ENCODE results near the gene DSTYK.

DSTYK gene

DNA sequence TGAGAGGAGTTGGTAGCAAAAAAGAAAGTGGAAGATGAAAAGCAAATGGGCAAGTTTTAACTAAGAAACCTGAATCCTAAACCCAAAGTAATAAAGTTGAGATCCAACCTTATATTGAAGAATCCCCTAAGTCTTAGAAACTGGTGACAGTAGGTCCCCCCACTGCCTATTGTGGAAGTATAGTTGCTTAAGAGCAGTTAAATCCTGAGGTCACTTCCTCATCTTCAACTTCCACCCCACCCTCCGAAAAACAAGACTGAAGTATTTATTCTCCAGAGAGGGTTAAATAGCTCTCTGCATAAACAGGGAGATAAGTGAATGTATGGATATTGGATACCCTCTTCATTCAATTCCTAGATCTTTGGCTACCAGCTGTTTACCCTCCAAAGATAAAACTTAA, 3.3 kb upstream of the DSTYK start:
- ChIA-PET POLR2A (no interaction called here), CTCF (interaction anchor here (1.0 to 2.5 kb wide), 4 partner anchors 9 to 153 kb away, joined by 3 to 9 read pairs (median 3); partner anchors contain the start of gene TMCC2)
- no peak for DNase-seq (ENCODE audit: extremely low spot score)
- TF ChIP-seq, protein P1, sequence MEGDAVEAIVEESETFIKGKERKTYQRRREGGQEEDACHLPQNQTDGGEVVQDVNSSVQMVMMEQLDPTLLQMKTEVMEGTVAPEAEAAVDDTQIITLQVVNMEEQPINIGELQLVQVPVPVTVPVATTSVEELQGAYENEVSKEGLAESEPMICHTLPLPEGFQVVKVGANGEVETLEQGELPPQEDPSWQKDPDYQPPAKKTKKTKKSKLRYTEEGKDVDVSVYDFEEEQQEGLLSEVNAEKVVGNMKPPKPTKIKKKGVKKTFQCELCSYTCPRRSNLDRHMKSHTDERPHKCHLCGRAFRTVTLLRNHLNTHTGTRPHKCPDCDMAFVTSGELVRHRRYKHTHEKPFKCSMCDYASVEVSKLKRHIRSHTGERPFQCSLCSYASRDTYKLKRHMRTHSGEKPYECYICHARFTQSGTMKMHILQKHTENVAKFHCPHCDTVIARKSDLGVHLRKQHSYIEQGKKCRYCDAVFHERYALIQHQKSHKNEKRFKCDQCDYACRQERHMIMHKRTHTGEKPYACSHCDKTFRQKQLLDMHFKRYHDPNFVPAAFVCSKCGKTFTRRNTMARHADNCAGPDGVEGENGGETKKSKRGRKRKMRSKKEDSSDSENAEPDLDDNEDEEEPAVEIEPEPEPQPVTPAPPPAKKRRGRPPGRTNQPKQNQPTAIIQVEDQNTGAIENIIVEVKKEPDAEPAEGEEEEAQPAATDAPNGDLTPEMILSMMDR (IDR thresholded peaks at IDR 0.05; ENCODE audit: control extremely low read depth, extremely low read depth, low read depth, missing control alignments): no peak

DNA sequence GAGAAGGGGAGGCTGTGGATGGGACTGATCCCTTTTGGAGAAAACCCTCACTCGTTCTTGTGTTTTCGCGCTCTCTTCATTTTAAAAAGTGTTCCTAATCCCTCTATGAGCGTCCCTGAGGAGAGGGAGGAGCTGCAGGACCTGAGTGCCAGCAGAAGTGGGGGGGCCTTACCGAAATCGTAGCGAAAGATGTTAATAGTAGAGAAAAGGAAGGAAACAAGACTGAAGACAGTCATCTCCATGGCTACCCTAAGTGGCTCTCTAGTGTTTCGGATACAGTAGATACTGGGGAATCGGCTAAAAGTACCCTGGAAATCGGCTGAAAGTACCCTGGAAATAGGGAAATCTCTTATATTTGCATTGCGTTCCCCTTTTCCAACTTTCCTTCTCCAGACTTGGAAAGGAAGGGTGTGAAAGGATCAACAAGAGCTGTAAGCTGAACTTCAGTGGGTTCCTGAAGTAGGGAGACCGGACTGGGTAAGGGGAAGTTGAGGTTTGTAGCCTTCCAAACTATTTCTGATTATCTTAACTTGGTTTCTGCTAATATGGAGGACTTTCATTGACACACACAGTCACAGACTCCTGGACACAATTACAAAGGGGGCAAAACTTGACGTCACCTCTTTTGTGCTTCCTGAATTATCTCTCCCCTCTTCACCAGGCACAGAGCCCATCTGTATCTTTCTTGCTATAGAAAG, 486 bp upstream of the DSTYK start:
- no peak for DNase-seq (ENCODE audit: extremely low spot score)
- ChIA-PET POLR2A (no interaction called here), CTCF (no interaction called here)
- TF ChIP-seq, protein P1 (IDR thresholded peaks at IDR 0.05; ENCODE audit: control extremely low read depth, extremely low read depth, low read depth, missing control alignments): no peak

DNA sequence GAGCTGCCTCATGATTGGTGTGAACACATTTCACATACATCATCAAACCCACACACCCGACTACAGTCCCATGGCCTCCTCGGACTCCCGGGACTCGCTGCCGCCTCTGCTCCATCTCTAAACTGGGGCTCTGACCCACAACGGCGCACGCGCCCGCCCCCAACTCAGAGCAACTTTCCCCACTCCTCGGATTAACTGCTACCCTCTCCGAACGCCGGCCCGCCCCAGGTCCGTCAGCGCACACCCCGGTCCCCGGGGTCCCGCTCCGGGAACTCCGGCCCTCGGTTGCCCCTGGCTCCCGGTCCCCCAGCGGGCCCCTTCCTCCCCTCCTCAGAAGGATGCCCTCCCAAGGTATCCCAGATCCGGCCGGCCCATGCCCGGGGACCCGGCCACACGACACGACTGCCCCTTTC, 740 bp downstream of the DSTYK start:
- DNase-seq (ENCODE audit: extremely low spot score): no peak
- TF ChIP-seq, protein P1 (IDR thresholded peaks at IDR 0.05; ENCODE audit: control extremely low read depth, extremely low read depth, low read depth, missing control alignments): no peak
- ChIA-PET POLR2A (no interaction called here), CTCF (interaction anchor here (1.0 kb wide), 1 partner anchor 11 kb away, joined by 3 read pairs; no protein-coding TSS in a partner anchor)

DNA sequence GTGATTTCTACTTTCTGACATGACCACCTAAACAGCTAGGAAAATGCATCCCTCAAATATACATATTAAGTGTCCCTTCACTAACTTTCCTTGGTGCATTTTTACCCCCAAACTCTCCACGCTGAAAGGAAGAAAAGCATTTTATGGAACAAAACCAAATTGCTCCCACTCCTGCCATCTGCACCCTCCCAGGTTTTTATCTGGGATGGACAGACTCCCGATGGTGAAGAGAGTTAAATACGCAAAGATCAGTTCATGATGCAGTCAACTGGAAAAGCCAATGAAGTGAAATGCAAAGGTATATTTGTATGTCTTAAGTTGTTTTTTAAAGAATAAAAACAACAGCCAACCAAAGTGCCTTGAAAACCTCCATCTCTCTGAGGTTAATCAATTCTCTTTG, 2.7 kb downstream of the DSTYK start:
- ChIA-PET POLR2A (no interaction called here), CTCF (no interaction called here)
- TF ChIP-seq, protein P1 (IDR thresholded peaks at IDR 0.05; ENCODE audit: control extremely low read depth, extremely low read depth, low read depth, missing control alignments): no peak
- DNase-seq (ENCODE audit: extremely low spot score): no peak

DNA sequence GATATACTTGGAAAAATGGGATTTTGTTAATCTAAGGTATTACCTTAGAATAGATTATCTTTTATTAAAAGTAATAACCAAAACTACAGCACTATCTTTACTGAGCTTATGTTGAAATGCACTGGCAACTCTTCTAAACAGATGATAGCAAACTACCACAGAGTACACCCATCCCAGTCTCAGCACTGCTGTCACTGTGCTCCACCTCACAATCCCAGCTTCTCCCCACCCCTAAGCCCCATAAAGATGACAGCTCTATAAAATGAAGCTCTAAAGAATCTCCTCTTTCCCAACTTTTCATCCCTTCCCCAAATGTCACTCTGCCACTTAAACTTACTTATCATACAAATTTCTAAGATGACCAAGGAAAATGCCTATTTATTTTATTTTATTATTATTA, 6.4 kb downstream of the DSTYK start:
- TF ChIP-seq, protein P1 (IDR thresholded peaks at IDR 0.05; ENCODE audit: control extremely low read depth, extremely low read depth, low read depth, missing control alignments): no peak
- CTCF ChIA-PET: interaction anchor here (0.8 to 1.9 kb wide), 4 partner anchors 10 to 83 kb away, joined by 3 to 6 read pairs (median 3); partner anchors contain the start of gene RBBP5
- DNase-seq (ENCODE audit: extremely low spot score): no peak
- POLR2A ChIA-PET: no interaction called here

DNA sequence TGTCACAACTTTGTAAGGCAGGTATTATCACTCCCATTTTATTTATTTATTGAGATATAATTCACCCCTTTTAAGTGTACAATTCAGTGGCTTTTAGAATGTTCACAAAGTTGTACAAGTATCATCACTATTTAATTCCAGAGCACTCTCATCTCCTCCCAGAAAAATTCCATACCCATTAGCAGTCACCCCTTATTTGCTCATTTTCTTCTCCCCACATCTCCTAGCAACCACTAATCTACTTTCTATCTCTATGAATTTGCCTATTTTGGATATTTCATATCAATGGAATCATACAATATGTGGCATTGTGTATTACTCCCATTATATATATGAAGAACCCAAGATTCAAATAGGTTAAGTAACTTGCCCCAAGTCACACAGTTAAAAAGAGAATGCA, 7.0 kb downstream of the DSTYK start:
- CTCF ChIA-PET: interaction anchor here (0.6 to 1.9 kb wide), 3 partner anchors 12 to 83 kb away, joined by 3 to 6 read pairs (median 3); partner anchors contain the start of gene RBBP5
- TF ChIP-seq, protein P1 (IDR thresholded peaks at IDR 0.05; ENCODE audit: control extremely low read depth, extremely low read depth, low read depth, missing control alignments): no peak
- DNase-seq (ENCODE audit: extremely low spot score): no peak
- POLR2A ChIA-PET: no interaction called here

Data from GM10248 (cell line).